HepG2 (cell line): ENCODE measurements around the gene DNAJB5. TPM values are rescaled to one million over a fixed set of nuclear protein-coding genes. Genes with fewer than 3 reads are reported as not detected.

Source experiments
- ATM ChIP-seq: fragments of 450-650 bp; IDR thresholded peaks from 2 replicates; pipeline ENCODE4 v1.7.1; 2017; ENCODE audit warnings: mild to moderate bottlenecking, borderline replicate concordance
- CHD2 ChIP-seq: IDR thresholded peaks from 2 replicates; pipeline ENCODE4 v1.6.1; 2011; ENCODE audit warnings: low read depth, low read length, improper control_type of control experiment
- CREB1 ChIP-seq, 2 experiments: fragments of 450-650 bp in 1 of 2; IDR thresholded peaks; 2 replicates each; pipeline ENCODE4 v1.6.1; 2016 to 2017; ENCODE audit warnings: control low read depth in 1 of 2, mild to moderate bottlenecking in 1 of 2, missing compliant biosample characterization in 1 of 2, missing genetic modification characterization in 1 of 2
- DR1 ChIP-seq: sonication (generic); formaldehyde crosslinking; IDR thresholded peaks from 2 replicates; pipeline ENCODE4 v1.8.0; 2021; ENCODE audit warnings: mild to moderate bottlenecking, missing genetic modification reagents, inconsistent platforms
- EEA1 ChIP-seq: sonication (generic); formaldehyde crosslinking; IDR thresholded peaks from 2 replicates; pipeline ENCODE4 v1.5.1; 2020; ENCODE audit warnings: mild to moderate bottlenecking, missing genetic modification reagents, borderline replicate concordance
- FOXO1 ChIP-seq: sonication (generic); formaldehyde crosslinking; IDR thresholded peaks from 2 replicates; pipeline ENCODE4 v1.4.0; 2020; ENCODE audit warnings: missing genetic modification reagents
- GFI1 ChIP-seq: sonication (generic); formaldehyde crosslinking; IDR thresholded peaks from 2 replicates; pipeline ENCODE4 v1.5.0; 2020; ENCODE audit warnings: missing genetic modification reagents, mild to moderate bottlenecking, borderline replicate concordance
- HBP1 ChIP-seq: IDR thresholded peaks from 2 replicates; pipeline ENCODE4 v1.6.1; 2016; ENCODE audit warnings: low read depth, control low read depth
- MED1 ChIP-seq: sonication (generic); formaldehyde crosslinking; IDR thresholded peaks from 2 replicates; pipeline ENCODE4 v1.4.0; 2020; ENCODE audit warnings: missing genetic modification reagents
- MNT ChIP-seq: fragments of 450-650 bp; IDR thresholded peaks from 2 replicates; pipeline ENCODE4 v1.6.1; 2016
- RNF2 ChIP-seq: fragments of 450-650 bp; conservative IDR thresholded peaks from 2 replicates; pipeline ENCODE4 v1.6.1; 2016; ENCODE audit warnings: low read depth
- SALL2 ChIP-seq: sonication (generic); formaldehyde crosslinking; IDR thresholded peaks from 2 replicates; pipeline ENCODE4 v1.8.1; 2023; ENCODE audit warnings: mild to moderate bottlenecking, missing genetic modification reagents, inconsistent platforms
- SATB2 ChIP-seq: sonication (generic); formaldehyde crosslinking; IDR thresholded peaks from 2 replicates; pipeline ENCODE4 v1.5.0; 2020; ENCODE audit warnings: missing genetic modification reagents
- TBX2 ChIP-seq: sonication (generic); formaldehyde crosslinking; IDR thresholded peaks from 2 replicates; pipeline ENCODE4 v1.5.0; 2020; ENCODE audit warnings: missing genetic modification reagents, mild to moderate bottlenecking, borderline replicate concordance
- TEAD3 ChIP-seq: optimal IDR thresholded peaks from 2 replicates; pipeline ENCODE3; 2016; ENCODE audit warnings: borderline replicate concordance
- TFDP2 ChIP-seq: sonication (generic); formaldehyde crosslinking; IDR thresholded peaks from 2 replicates; pipeline ENCODE4 v1.4.0; 2020; ENCODE audit warnings: missing genetic modification reagents
- ZBTB2 ChIP-seq: sonication (generic); formaldehyde crosslinking; IDR thresholded peaks from 2 replicates; pipeline ENCODE4 v1.8.0; 2022; ENCODE audit warnings: low read depth, missing genetic modification reagents
- ZFYVE20 ChIP-seq: sonication (generic); formaldehyde crosslinking; IDR thresholded peaks from 2 replicates; pipeline ENCODE4 v1.8.0; 2023; ENCODE audit warnings: low read depth, mild to moderate bottlenecking, moderate library complexity, missing genetic modification reagents, borderline replicate concordance
- ZNF101 ChIP-seq: sonication (generic); formaldehyde crosslinking; IDR thresholded peaks from 2 replicates; pipeline ENCODE4 v1.4.0; 2020; ENCODE audit warnings: mild to moderate bottlenecking, low read depth, missing genetic modification reagents, borderline replicate concordance
- ZNF282 ChIP-seq: fragments of 450-650 bp; IDR thresholded peaks from 2 replicates; pipeline ENCODE4 v1.6.1; 2018; ENCODE audit not compliant: partially characterized antibody
- ZNF460 ChIP-seq: sonication (generic); formaldehyde crosslinking; IDR thresholded peaks from 2 replicates; pipeline ENCODE4 v1.5.1; 2020; ENCODE audit warnings: missing genetic modification reagents, mild to moderate bottlenecking, borderline replicate concordance
- ZNF567 ChIP-seq: sonication (generic); formaldehyde crosslinking; IDR thresholded peaks from 2 replicates; pipeline ENCODE4 v1.8.1; 2023; ENCODE audit warnings: mild to moderate bottlenecking, missing genetic modification reagents, borderline replicate concordance
- ZNF589 ChIP-seq: sonication (generic); formaldehyde crosslinking; conservative IDR thresholded peaks from 2 replicates; pipeline ENCODE4 v1.8.0; 2022; ENCODE audit warnings: mild to moderate bottlenecking, moderate library complexity, missing genetic modification reagents
- ZNF607 ChIP-seq: sonication (generic); formaldehyde crosslinking; IDR thresholded peaks from 2 replicates; pipeline ENCODE4 v1.5.1; 2020; ENCODE audit warnings: missing genetic modification reagents, mild to moderate bottlenecking, borderline replicate concordance
- polyA plus RNA-seq, 8 experiments: library from polyadenylated mRNA; depleted of rRNA in 3 of 8; stranded (reverse) in 7 of 8; unstranded in 1 of 8; fragments of >200 nt; fragmentation: Illumina TruSeq in 4 of 8; extraction: Trizol in 4 of 8; gene quantifications; 2 replicates each; pipeline versions ENCODE4 v1.2.1 to v1.2.3, GENCODE V29; 2011 to 2016; ENCODE audit warnings: low read depth in 4 of 8, missing spikeins in 1 of 8, mixed read lengths in 1 of 8; ENCODE audit not compliant: insufficient read depth in 1 of 8
- total RNA-seq, 5 experiments: library from RNA; depleted of rRNA; stranded (reverse); fragments of >200 nt; fragmentation: Illumina TruSeq; extraction: Trizol; gene quantifications; 2 replicates each; pipeline ENCODE4 v1.2.3, GENCODE V29; 2016; ENCODE audit warnings: low read depth in 1 of 5

DNAJB5 gene
- total and polyA plus RNA-seq, 2 of the 13 experiments (the other 11 are each of a cell fraction or from before 2014, with no cell fraction given): 0.40 to 0.69 TPM

- TF ChIP-seq ZBTB2 (peak; percentile 45; the same call in 1 of the 2 replicates), ZNF282 (no peak), SATB2 (CRISPR knock-in tag) (no peak), ZFYVE20 (CRISPR knock-in tag) (no peak), TFDP2 (CRISPR knock-in tag) (peak; percentile 82), CHD2 (peak; percentile 68; the same call in 1 of the 2 replicates), SALL2 (CRISPR knock-in tag) (0 out of 2 replicates have a peak, but pooled peaks have one; percentile 26), EEA1 (CRISPR knock-in tag) (no peak; the same call in 1 of the 2 replicates), ZNF460 (CRISPR knock-in tag) (no peak), HBP1 (CRISPR knock-in tag) (0 out of 2 replicates have a peak, but pooled peaks have one; percentile 35), ATM (no peak), RNF2 (peak; percentile 39; the same call in 1 of the 2 replicates), FOXO1 (no peak), GFI1 (peak; percentile 97), MNT (peak; percentile 67), DR1 (CRISPR knock-in tag) (no peak), ZNF101 (CRISPR knock-in tag) (no peak), ZNF567 (CRISPR knock-in tag) (no peak), CREB1 (IDR thresholded peaks at IDR 0.05) (peak; percentile 89), CREB1 (CRISPR knock-in tag; IDR thresholded peaks at IDR 0.05) (peak; percentile 89), TBX2 (CRISPR knock-in tag) (peak; percentile 18; the same call in 1 of the 2 replicates), ZNF589 (CRISPR knock-in tag) (no peak), MED1 (CRISPR knock-in tag) (no peak), TEAD3 (CRISPR knock-in tag) (peak; percentile 99), ZNF607 (CRISPR knock-in tag) (peak; percentile 70; the same call in 1 of the 2 replicates)
Observed at GRCh38 chr9:34989003-34989945, at the start of gene DNAJB5 (continued).
